WERI-Rb-1 (cell line): ENCODE data around the gene BCKDK.
"Not testable (repeated sequence)": the region's sequence is repeated elsewhere in the genome, so short reads cannot be mapped to it uniquely, and the experiment has no call there.

Experiments
- DNase-seq: peaks from one replicate; pipeline ENCODE4 v3.0.0-alpha.2; 2020
- H3K27ac ChIP-seq: fragments of 250-450 bp; sonication (Bioruptor Pico); 2 replicates; pipeline ENCODE4 v1.5.1; 2020; ENCODE audit warnings: mild to moderate bottlenecking, moderate library complexity
- H3K27me3 ChIP-seq: fragments of 250-450 bp; sonication (Bioruptor Pico); 2 replicates; pipeline ENCODE4 v1.5.1; 2021; ENCODE audit warnings: mild to moderate bottlenecking, low read depth, moderate library complexity; ENCODE audit not compliant: insufficient read depth, severe bottlenecking
- H3K36me3 ChIP-seq: fragments of 250-450 bp; sonication (Bioruptor Pico); 2 replicates; pipeline ENCODE4 v1.5.1; 2020; ENCODE audit warnings: mild to moderate bottlenecking, moderate library complexity
- H3K4me3 ChIP-seq: 2 replicates; pipeline ENCODE4 v1.5.1; 2011; ENCODE audit warnings: low read depth, mild to moderate bottlenecking, control low read depth, low read length
- H3K9me3 ChIP-seq: fragments of 250-450 bp; sonication (Bioruptor Pico); 2 replicates; pipeline ENCODE4 v1.5.1; 2021; ENCODE audit warnings: mild to moderate bottlenecking, moderate library complexity; ENCODE audit not compliant: severe bottlenecking
- CTCF ChIP-seq: IDR thresholded peaks from 2 replicates; pipeline ENCODE4 v1.5.1; 2011; ENCODE audit warnings: low read depth, mild to moderate bottlenecking, control low read depth, inconsistent platforms, low read length

The BCKDK gene

GRCh38 chr16:31136287-31136662 lies 28.1 kb downstream of the BCKDK start:
- TF ChIP-seq CTCF = no peak
- Histone ChIP-seq H3K27ac (no peak overlapping the region), H3K27me3 (no peaks in the 10 kb centered on the region)

GRCh38 chr16:31136822-31137499 lies 28.8 kb downstream of the BCKDK start:
- peaks cover 12% of the 10 kb centered on the region; the same call in 1 of the 2 replicates for H3K36me3 ChIP-seq
- not testable (repeated sequence) for H3K27ac ChIP-seq, H3K9me3 ChIP-seq, H3K4me3 ChIP-seq, H3K27me3 ChIP-seq, DNase-seq

More at GRCh38 chr16:31136287-31136662, 28.1 kb downstream of the BCKDK start:
- H3K36me3 ChIP-seq = peaks cover 18% of the 10 kb centered on the region
- DNase-seq = no peak
- no peak overlapping the region for H3K4me3 ChIP-seq
- H3K9me3 ChIP-seq = no peaks in the 10 kb centered on the region

GRCh38 chr16:31138621-31139578 lies 30.7 kb downstream of the BCKDK start:
- DNase-seq = no peak
- Histone ChIP-seq H3K27ac (no peak overlapping the region), H3K36me3 (no peaks in the 10 kb centered on the region), H3K27me3 (no peaks in the 10 kb centered on the region), H3K9me3 (no peaks in the 10 kb centered on the region), H3K4me3 (no peak overlapping the region)
- TF ChIP-seq CTCF = no peak

- not testable (repeated sequence) for H3K36me3 ChIP-seq, H3K27ac ChIP-seq, H3K9me3 ChIP-seq, DNase-seq, H3K27me3 ChIP-seq, H3K4me3 ChIP-seq
Measured at GRCh38 chr16:31141071-31141469, 32.9 kb downstream of the BCKDK start.

GRCh38 chr16:31141489-31142108 lies 33.4 kb downstream of the BCKDK start:
- Histone ChIP-seq H3K9me3 (no peaks in the 10 kb centered on the region), H3K27ac (peak overlapping the region; percentile 74), H3K4me3 (peak overlapping the region; percentile 28), H3K27me3 (no peaks in the 10 kb centered on the region), H3K36me3 (no peaks in the 10 kb centered on the region)
- no peak for DNase-seq
- no peak for TF ChIP-seq CTCF

GRCh38 chr16:31142109-31143010 lies 34.2 kb downstream of the BCKDK start:
- Histone ChIP-seq H3K27ac (peak overlapping the region; percentile 74), H3K9me3 (no peaks in the 10 kb centered on the region), H3K4me3 (peak overlapping the region; percentile 28), H3K27me3 (no peaks in the 10 kb centered on the region), H3K36me3 (no peaks in the 10 kb centered on the region)
- peak; percentile 91 for TF ChIP-seq CTCF
- peak; percentile 99 for DNase-seq
